ENCODE data around the gene TTC28.
A peak's percentile ranks its signal among the peaks of the same experiment; 100 is the strongest.

The TTC28 gene

DNA sequence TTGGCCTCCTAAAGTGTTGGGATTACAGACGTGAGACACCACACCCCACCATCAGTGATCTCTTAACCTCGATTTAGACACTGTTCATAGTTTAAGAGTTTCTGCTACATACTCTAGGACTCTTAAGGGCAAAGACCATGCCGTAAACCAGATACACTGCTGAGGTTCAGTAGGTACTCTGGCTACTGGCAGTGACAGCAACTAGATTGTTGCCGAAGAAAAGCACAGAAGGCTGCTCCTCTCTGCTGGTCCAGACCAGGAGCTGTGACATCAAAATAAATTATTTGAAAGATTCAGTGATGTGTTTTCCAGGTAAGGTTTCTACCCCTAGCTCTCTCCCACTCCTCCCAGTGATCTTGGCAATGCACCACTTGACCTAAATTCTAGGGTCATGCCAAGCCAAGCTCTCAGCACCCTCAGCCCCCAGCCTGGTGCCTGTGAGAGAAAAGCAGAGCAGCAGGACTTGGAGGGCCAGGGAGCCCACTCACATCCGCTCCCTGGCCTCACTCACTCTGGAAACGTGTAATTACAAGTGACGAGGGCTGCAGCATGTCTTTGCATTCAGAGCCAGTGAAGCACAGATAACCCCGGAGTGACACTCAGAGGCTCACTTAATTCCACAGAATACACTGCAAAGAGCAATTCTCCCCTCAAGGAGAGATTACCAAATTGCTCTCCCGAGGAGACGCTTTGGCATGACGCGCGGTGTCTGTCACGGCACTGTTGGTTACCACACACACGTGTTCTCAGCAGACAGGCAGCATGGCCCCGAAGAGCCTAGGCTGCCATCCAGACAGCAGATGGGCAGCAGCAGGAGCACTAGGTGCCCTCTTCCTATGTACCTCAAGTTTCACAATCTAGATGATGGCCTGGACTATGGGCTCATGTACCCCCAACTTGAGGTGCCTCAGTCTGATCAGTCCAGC lies 663.7 kb downstream of the TTC28 start:
- no peak for DNase-seq

DNA sequence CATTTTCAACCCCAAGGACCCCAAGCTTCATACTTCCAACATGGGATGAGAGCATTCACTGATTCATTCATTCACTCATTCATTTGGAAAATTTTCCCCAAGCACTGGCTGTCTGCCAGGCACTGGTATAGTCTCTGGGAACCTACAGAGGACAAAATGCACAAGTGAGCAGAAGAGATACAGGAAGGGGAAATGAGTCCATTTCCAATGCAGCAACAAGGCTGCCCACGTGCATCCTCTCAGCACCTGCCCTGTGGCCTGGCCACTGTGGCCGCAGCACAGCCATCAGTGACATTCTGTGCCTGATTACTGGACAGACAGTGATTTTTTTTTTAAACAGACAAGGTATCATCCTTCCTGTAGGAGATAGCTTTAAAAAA lies 664.6 kb downstream of the TTC28 start:
- DNase-seq = no peak

GRCh38 chr22:28014211-28015045 lies 665.2 kb downstream of the TTC28 start:
- no peak for DNase-seq

- DNase-seq = no peak
Observed at GRCh38 chr22:28013611-28014010, 666.0 kb downstream of the TTC28 start.

DNA sequence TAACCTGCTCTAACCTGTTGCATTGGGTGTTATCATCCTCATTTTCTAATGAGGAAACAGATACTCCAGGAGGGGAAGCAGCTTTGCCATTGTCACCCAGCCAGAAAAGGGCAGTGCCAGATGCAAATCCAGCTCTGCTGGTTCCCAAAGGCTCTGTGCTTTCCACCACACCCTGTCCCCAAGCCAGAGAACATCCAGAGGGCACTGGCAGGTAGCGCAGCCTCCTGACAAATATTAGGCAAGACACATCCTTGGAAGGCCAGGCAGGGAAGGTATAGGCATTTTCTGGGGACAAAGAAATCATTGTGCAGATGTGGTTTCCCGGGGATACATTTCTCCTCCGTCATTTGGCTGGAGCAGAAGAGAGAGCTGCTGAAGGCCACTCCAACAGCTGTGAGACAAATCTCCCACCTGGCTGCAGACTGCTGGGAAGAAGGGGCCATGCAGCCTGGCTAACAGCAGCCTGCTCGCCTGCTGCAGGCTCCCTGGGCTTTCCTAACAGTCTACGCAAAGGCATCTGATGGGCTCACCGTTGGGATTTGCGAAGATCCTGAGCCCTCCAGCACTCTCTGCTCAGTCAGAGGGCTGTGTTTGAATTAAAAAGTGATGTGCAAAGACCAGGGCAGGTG lies 666.7 kb downstream of the TTC28 start:
- DNase-seq = no peak

DNA sequence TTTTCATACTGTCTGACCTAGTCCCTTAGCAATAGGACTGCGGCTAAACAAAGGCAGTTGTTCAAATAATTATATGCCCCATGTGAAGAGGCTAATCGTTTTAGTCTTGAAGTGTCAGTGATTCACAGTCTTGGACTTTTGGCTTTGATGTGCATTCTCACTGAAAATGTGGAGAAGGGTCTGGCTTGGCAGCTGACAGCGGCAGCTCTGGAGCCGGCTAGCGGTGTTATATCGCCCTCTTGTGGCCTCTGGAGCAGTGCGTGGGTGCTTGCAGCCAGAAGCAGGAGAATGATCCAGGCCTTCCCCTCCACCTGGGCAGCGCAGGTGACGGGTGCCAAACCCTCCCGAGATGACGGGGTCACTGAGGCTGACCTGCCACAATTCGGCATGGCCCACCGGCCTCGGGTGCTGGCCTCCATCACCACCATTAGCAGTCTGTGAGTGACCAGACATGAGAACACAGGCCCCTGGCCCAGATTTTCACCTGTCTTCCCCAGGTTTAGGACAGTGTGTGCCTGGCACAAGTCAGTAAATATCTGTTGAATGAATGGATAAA lies 670.3 kb downstream of the TTC28 start:
- peak; percentile 59 for DNase-seq

GRCh38 chr22:28008649-28009048 lies 671.0 kb downstream of the TTC28 start:
- no peak for DNase-seq

DNA sequence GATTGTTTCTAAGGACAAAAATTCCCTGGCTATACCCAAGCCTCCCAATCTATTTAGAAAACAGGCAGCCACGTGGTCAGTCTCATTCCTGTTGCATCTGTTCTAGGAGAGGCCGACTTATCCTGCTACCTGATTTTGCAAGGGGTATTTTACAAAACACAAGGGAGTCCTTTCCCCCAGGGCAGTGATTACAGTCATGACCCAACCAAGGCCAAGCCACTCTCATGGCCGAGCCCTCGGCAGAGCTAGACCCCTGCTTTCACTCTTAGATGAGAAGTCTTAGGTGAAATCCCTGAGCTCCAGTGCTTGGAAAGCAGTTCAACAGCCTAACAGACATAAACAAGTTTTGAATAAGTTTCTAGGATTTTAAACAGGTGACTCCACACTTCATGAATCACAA lies 671.6 kb downstream of the TTC28 start:
- no peak for DNase-seq

- DNase-seq = no peak
Observed at GRCh38 chr22:28006271-28006670, 673.4 kb downstream of the TTC28 start.

- DNase-seq = no peak
Observed at GRCh38 chr22:28005513-28005912, 674.1 kb downstream of the TTC28 start.

DNA sequence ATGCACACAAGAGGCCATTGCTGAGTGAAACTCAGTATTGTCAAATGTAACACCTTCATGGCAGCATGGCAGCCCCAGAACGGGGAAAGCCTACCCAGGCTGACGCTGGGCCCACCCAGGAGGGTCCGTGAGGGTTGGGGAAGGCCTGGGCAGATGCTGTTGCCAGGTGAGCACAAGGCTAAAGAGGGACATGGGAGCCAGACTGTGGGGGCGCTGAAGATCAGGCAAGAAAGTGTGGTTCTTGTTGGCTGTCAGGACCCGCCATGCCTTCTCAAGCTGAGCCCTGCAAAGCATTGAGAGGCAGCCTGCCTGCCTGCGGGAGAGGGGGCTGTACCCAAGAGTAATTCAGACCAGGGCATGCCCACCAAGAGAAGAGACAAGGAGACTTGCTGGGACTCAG lies 675.6 kb downstream of the TTC28 start:
- no peak for DNase-seq

DNA sequence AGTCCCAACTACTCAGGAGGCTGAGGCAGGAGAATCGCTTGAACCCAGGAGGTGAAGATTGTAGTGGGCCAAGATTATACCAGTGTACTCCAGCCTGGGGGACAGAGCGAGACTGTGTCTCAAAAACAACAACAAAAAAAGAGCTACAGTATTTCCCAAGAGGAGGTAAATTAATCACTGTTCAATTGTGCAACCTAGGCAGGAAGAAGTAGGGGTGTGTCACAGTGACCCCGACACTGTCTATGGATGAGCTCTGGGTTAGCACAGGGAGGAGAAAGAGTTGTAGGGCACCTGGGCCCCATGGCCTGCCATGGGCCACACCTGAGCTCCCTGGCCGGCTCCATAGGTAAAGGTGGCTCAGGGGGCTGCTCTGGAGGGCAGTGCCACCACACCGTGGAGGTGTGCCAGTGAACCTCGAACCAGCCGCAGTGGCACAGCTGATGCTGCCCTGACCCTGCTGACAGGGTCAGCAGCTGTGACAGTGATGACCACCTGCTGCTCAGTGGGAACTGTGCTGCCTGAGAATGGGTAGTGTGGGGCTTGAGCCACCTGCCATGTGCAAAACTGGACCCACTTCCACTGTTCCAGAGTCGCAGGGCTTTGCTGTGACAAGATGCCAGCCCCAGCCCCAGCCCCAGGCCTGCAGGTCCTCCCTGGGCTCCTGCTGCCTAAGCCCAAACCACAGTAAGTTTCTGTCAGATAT lies 676.6 kb downstream of the TTC28 start:
- no peak for DNase-seq

DNA sequence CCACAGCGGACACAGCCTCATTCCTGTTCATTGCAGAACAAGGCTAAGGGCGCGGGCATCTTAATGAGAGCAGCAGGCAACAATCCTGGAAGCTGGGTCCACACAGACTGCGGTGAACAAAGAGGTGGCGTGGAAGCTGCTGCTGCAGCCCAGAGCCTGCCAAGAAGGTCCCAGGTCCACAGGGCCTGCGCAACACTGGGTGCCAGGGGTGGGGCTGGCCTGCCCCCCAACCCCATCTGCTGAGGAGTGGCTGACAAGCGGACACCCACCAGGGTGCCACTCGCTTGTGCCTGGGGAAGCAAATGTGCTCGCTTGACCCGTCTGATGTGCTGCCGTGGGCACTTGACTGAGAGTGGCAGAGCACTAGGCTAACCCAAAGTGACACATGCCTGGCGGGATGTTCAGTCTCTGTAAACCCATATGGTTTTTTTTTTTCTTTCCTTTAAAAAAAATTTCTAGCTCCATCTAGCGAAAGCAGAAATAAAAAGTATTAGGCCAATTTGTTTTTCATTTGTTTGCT lies 677.4 kb downstream of the TTC28 start:
- no peak for DNase-seq

DNA sequence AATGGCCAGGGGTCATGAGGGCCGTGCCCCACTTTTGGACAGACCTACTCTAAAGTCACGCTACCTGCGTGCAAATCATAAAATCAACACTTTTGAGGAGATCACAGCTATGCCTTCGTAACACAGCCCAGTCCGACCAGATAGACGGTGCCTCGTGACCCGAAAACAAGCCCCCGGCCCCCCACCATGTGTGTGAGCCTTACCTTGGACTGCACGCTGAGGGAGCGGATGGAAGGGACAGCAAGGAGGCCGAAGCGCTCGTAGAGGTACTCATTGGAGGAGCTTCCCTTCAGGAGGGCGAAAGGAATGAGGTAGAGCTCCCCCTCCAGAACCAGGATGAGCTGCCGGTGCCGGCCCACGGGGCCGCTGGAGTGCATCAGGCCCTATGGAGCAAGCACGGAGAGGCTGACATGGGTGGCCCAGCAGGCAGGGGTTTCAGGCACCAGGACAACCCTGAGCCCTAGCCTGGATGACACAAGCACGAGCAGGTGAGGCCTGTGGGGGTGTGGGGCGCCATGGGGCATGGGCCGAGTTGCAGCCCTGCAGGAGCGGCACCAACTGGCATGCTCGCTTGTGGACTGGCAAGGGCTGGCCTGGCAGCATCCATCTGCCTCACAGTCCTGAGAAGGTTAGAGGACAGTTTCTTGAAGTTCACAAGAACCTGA lies 678.3 kb downstream of the TTC28 start:
- DNase-seq = no peak

GRCh38 chr22:28000361-28000760 lies 679.3 kb downstream of the TTC28 start:
- DNase-seq = no peak

DNA sequence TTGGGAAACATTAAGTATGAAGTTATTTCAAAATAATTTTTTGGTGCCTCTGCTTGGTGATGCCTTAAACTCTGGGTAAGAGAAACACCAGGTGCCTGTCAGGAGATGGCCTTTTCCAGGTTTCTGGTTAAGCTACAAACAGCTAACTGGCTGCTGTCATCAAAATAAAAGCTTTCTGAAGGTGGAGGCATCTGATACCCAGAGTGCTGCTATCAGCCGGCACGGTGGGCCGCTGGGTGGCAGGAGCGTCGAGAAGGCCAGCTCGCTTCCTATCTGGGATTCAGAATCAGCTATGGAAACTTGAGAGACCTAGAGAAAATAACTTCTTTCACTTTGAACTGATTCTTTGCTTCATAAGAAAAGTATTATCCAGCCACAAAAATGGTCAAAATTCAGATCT lies 679.8 kb downstream of the TTC28 start:
- DNase-seq = no peak

DNA sequence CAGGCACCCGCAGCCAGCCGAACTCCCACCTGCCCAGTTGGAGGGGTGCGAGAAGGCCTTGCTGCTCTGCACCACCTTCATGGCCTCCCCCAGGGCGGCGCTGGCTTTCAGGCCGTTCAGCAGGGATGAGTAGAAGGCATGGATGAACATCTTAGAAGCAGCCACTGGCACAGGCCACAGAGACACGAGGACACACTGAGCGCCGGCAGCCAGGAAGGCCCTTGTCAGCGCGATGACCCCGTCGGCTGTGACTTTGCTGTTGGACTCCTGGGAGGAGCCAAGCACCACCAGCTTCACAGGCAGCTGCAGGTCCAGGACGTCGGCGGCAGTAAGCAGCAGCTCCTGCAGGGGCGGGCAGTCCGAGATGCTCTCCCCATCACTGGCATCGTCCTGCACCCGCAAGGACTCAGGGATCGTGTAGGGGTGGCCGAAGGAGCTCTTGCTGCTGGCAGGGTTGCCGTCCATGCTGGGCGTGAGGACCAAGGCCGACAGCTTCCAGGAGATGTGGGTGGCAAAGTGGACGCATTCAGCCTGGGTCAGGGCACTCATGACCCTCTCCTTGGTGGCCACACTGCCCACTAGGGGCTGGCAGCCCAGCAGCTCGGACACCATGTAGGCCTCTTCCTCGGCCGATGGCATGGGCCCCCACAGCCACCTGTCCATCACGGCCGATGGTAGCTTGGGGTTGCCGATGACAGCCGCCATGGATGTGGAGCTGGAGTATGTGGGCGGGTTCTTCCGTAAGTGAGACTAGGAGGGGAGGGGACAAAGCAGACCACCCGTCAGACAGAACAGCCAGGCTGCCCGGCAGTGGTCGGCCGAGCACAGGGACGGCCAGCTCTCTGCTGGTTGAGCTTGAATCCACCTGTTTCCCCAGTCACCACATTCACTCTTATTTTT lies 680.9 kb downstream of the TTC28 start:
- no peak for DNase-seq

- DNase-seq = no peak
Observed at GRCh38 chr22:27997538-27997937, 682.1 kb downstream of the TTC28 start.

DNA sequence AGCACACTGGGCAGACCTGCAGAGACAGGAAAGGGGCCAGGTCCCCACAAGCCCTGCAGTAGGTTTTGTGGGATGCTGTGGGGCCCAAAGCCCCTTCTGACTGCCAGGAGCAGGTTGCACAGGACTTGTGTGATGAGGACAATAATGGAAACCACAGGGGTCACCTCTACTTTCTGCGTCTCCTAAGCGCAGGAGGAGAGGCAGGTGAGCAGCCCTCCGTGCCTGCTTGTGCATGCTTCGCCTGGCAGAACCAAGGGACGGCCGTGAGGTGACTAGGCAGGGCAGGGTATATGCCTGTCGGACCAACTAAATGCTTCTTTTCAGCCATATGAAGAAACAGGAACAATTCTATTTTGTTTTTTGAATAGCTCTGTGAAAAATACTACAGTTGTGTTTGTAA lies 682.7 kb downstream of the TTC28 start:
- DNase-seq = no peak

DNA sequence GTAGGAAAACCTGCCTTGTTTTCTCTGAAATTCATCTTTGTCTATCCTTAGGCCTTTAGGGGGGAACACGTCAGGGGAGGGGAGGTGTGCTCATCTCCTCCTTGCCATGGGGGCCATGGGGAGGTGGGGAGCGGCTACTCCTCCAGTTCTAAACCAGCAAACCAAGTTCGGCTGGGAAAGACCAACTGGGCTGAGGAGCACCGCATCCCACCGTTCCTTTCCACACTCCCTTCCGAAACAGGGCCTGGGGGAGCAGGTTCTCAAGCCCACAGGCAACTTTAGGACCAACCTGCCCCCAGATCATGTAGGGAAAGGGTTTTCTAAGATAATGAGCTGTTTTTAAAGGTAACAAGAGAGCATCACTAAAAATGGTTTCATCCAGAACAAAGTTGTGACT lies 683.1 kb downstream of the TTC28 start:
- DNase-seq = no peak
